ENCODE data around the gene C4BPB.

Gene C4BPB

DNA sequence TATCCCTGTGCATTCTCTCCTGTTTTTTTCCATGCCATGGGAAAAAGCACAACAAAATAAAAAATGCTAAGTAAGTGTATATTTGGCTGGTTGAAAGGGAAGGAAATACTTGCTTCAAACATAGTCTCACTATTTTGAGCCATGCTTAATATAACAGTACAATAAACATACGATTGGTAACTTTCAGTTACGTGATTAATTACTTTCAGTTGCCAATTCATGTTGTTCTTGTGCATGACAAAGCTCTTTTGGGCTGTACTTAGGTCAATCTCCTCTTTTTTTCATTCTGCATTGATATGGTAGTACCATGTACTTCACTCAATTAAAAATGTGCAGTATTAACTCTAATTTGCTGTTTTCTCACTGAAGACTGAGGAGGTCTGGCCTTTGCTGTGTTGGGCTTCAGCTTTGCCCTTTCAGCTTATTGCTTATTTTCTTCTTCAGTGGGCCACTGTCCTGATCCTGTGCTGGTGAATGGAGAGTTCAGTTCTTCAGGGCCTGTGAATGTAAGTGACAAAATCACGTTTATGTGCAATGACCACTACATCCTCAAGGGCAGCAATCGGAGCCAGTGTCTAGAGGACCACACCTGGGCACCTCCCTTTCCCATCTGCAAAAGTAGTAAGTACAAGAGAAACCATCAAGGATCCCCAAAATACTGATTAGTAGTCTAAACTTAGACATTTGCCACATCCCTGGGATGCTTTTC lies 2.7 kb downstream of the C4BPB start:
- no peak for TF ChIP-seq CTCF (IDR thresholded peaks at IDR 0.05; ENCODE audit: low read depth, low read length, missing control alignments)
- no peak for DNase-seq (ENCODE audit: low read depth)
- no peak overlapping the region for H3K4me3 ChIP-seq (ENCODE audit: low read depth, low read length)
- in situ Hi-C loops (cut with HindIII; ENCODE audit: low sequenced_read_pairs) = no loop called here

- H3K4me3 ChIP-seq (ENCODE audit: low read depth, low read length) = no peak overlapping the region
- TF ChIP-seq CTCF (IDR thresholded peaks at IDR 0.05; ENCODE audit: low read depth, low read length, missing control alignments) = no peak
- no peak for DNase-seq (ENCODE audit: low read depth)
- in situ Hi-C loops (cut with HindIII; ENCODE audit: low sequenced_read_pairs) = no loop called here
Measured at GRCh38 chr1:207093944-207094343, 5.3 kb downstream of the C4BPB start.

- no peak for DNase-seq (ENCODE audit: low read depth)
- H3K4me3 ChIP-seq (ENCODE audit: low read depth, low read length) = no peak overlapping the region
- in situ Hi-C loops (cut with HindIII; ENCODE audit: low sequenced_read_pairs) = no loop called here
- no peak for TF ChIP-seq CTCF (IDR thresholded peaks at IDR 0.05; ENCODE audit: low read depth, low read length, missing control alignments)
Measured at GRCh38 chr1:207097871-207098324, 9.2 kb downstream of the C4BPB start.

DNA sequence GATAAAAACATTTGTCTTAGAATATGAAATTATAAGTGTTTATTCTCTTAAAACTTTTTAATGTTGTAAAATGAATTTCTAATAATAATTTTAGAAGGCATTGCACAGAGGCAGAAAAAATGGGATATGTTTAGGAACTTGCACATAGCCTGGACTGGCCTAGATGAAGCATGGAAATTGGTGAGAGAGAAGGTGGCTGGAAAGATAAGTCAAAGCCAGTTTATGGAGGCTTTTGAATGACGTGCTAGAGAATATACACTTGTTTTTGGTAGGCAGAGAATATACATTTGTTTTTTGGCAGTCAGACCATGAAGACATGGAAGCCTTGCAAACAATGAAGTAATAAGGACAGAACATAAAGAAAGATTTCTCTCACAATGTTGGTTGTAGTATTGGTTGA lies 13.1 kb downstream of the C4BPB start:
- in situ Hi-C loops (cut with HindIII; ENCODE audit: low sequenced_read_pairs) = no loop called here
- DNase-seq (ENCODE audit: low read depth) = no peak
- H3K4me3 ChIP-seq (ENCODE audit: low read depth, low read length) = no peak overlapping the region
- no peak for TF ChIP-seq CTCF (IDR thresholded peaks at IDR 0.05; ENCODE audit: low read depth, low read length, missing control alignments)

- DNase-seq (ENCODE audit: low read depth) = no peak
- in situ Hi-C loops (cut with HindIII; ENCODE audit: low sequenced_read_pairs) = no loop called here
- no peak for TF ChIP-seq CTCF (IDR thresholded peaks at IDR 0.05; ENCODE audit: low read depth, low read length, missing control alignments)
- no peak overlapping the region for H3K4me3 ChIP-seq (ENCODE audit: low read depth, low read length)
Measured at GRCh38 chr1:207102146-207102545, 13.5 kb downstream of the C4BPB start.

DNA sequence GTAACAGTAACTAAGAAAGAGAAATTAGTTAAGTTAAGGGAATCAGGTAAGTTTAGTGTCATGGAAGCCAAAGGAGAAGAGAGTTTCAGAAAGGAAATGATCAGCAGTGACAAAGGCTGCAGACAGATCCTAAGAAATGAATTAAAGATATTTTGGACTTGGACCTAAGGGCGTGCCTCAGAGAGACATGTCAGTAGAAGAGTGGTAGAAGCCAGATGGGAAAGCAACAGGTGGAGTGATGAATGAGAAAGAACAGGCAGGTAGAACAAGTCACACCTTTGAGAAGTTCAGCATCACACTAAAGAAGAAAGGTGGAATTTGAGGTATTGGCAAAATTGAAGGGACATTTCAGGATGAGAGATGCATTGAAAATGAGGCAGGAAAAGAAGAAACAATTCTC lies 14.0 kb downstream of the C4BPB start:
- no peak overlapping the region for H3K4me3 ChIP-seq (ENCODE audit: low read depth, low read length)
- no peak for DNase-seq (ENCODE audit: low read depth)
- in situ Hi-C loops (cut with HindIII; ENCODE audit: low sequenced_read_pairs) = no loop called here
- no peak for TF ChIP-seq CTCF (IDR thresholded peaks at IDR 0.05; ENCODE audit: low read depth, low read length, missing control alignments)

Measured in astrocyte of the cerebellum (primary cell).